Panc1 (cell line): ENCODE measurements around the gene MMP28. TPM values are rescaled to one million over a fixed set of nuclear protein-coding genes. Genes with fewer than 3 reads are reported as not detected.

Source experiments
- ATAC-seq: fragments of 200-7000 bp; cut with Tn5 transposase; 2 replicates; pipeline ENCODE4 v1.9.1; 2020; ENCODE audit warnings: mild to moderate bottlenecking, moderate library complexity
- BruUV-seq: library from RNA; stranded (reverse); fragments of 400-500 nt; replicated peaks from 2 replicates; lab custom pipeline; 2021; lab: Mats Ljungman, UMichigan
- CTCF ChIA-PET: fragments of 300-600 bp; sonication (Branson Sonifier 250); formaldehyde crosslinking; loops from one replicate; lab custom pipeline; 2022; ENCODE audit warnings: antibody characterized with exemption; lab: Charles Lee
- POLR2A ChIA-PET: fragments of 300-600 bp; sonication (Branson Sonifier 250); formaldehyde crosslinking; loops from one replicate; lab custom pipeline; 2022; ENCODE audit warnings: antibody characterized with exemption; lab: Charles Lee
- DNase-seq: peaks from one replicate; pipeline ENCODE4 v3.0.0-alpha.2; 2010; ENCODE audit warnings: low read depth, low spot score
- H3K27ac ChIP-seq: 2 replicates; pipeline ENCODE4 v1.5.1; 2011; ENCODE audit warnings: mild to moderate bottlenecking, low read length, inconsistent platforms
- H3K27me3 ChIP-seq: fragments of 200-500 bp; sonication (Bioruptor generic); 2 replicates; pipeline ENCODE4 v1.6.0; 2014; ENCODE audit warnings: low read length, inconsistent platforms; ENCODE audit not compliant: control insufficient read depth, insufficient read depth
- H3K36me3 ChIP-seq: fragments of 200-500 bp; sonication (Bioruptor generic); 2 replicates; pipeline ENCODE4 v1.5.1; 2014; ENCODE audit warnings: inconsistent platforms, mild to moderate bottlenecking, low read length, moderate library complexity; ENCODE audit not compliant: control insufficient read depth, insufficient read depth
- H3K4me1 ChIP-seq: 2 replicates; pipeline ENCODE4 v1.5.1; 2011; ENCODE audit warnings: inconsistent platforms, mild to moderate bottlenecking, low read length, moderate library complexity; ENCODE audit not compliant: control insufficient read depth, insufficient read depth
- H3K4me3 ChIP-seq, 2 experiments: 2 replicates each; pipeline ENCODE4 v1.5.1; 2011 to 2012; ENCODE audit warnings: low read depth in 2 of 2, low read length in 2 of 2, mild to moderate bottlenecking in 2 of 2, inconsistent platforms in 1 of 2, moderate library complexity in 1 of 2
- H3K9me3 ChIP-seq: fragments of 200-500 bp; sonication (Bioruptor generic); 2 replicates; pipeline ENCODE4 v1.5.1; 2014; ENCODE audit warnings: low read depth, mild to moderate bottlenecking, inconsistent platforms, low read length, moderate library complexity; ENCODE audit not compliant: control insufficient read depth, insufficient read depth
- POLR2AphosphoS5 ChIP-seq: IDR thresholded peaks from 2 replicates; pipeline ENCODE4 v1.6.1; 2012; ENCODE audit warnings: mild to moderate bottlenecking, low read depth, low read length, moderate library complexity
- SIN3A ChIP-seq: IDR thresholded peaks from 2 replicates; pipeline ENCODE4 v1.6.1; 2012; ENCODE audit warnings: low read depth, mild to moderate bottlenecking, low read length, moderate library complexity, borderline replicate concordance; ENCODE audit not compliant: insufficient read depth
- TCF7L2 ChIP-seq: IDR thresholded peaks from 2 replicates; pipeline ENCODE4 v1.6.1; 2011; ENCODE audit warnings: mild to moderate bottlenecking, low read depth, low read length, inconsistent platforms
- in situ Hi-C: cut with HindIII; loops from 2 replicates; pipeline ENCODE4 v1.10.0; 2016; ENCODE audit warnings: low sequenced_read_pairs, low pct_unique_long_range_greater_than_20kb
- intact Hi-C: fragments of 100-400 bp; cut with micrococcal nuclease; formaldehyde crosslinking; loops from one replicate; pipeline ENCODE4 v1.10.0; 2022; ENCODE audit not compliant: unreplicated experiment
- total RNA-seq: library from RNA; stranded (reverse); gene quantifications from one replicate; pipeline ENCODE4 v1.2.1, GENCODE V29; 2021; ENCODE audit not compliant: unreplicated experiment
- TF ChIP-seq, protein P1 (sequence below): fragments of 450-650 bp; IDR thresholded peaks from 2 replicates; pipeline ENCODE4 v1.5.1; 2017; ENCODE audit warnings: mild to moderate bottlenecking
- TF ChIP-seq, protein P2 (sequence below), 2 experiments: IDR thresholded peaks; 2 replicates each; pipeline ENCODE4 v1.6.1; 2011 to 2012; ENCODE audit warnings: low read depth in 2 of 2, control low read depth in 1 of 2, low read length in 1 of 2, mild to moderate bottlenecking in 1 of 2, moderate library complexity in 1 of 2; ENCODE audit not compliant: insufficient read depth in 1 of 2

Gene MMP28
- total RNA-seq, 1 experiment from 2014 or later, result 1.6 TPM

DNA sequence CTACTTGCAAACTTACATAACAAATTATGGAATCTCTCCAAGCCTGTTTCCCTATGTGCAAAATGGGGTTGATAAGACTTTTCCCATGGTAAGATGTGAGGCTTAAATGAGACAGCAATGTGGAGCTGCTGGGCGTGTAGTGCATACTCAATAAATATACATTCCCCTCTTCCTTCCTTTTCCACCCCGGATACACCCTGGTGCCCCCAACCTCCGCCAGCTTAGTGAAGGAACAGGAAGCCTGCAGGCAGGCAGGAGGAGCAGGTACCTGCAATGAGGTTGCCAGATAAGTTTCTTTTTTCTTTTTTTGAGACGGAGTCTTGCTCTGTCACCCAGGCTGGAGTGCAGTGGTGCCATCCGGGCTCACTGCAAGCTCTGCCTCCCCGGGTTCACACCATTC lies 19.9 kb downstream of the MMP28 start:
- no TSS peak for BruUV-seq
- Histone ChIP-seq H3K27me3 (no peaks in the 10 kb centered on the region), H3K9me3 (no peaks in the 10 kb centered on the region), H3K4me1 (0 out of 2 replicates have a peak, but pooled peaks cover 7% of the 10 kb centered on the region), H3K27ac (no peak overlapping the region), H3K4me3 (no peak overlapping the region), H3K36me3 (no peaks in the 10 kb centered on the region)
- ATAC-seq, result no peak
- POLR2A ChIA-PET, result interaction anchor here (0.6 to 0.7 kb wide), 2 partner anchors 11 to 32 kb away, joined by 3 to 8 read pairs; no protein-coding TSS in a partner anchor
- in situ Hi-C loops (no loop called here), intact Hi-C loops (no loop called here)
- no peak for DNase-seq
- CTCF ChIA-PET, result no interaction called here
- no peak for TF ChIP-seq TCF7L2
- no peak for TF ChIP-seq POLR2AphosphoS5
- TF ChIP-seq, protein P1, sequence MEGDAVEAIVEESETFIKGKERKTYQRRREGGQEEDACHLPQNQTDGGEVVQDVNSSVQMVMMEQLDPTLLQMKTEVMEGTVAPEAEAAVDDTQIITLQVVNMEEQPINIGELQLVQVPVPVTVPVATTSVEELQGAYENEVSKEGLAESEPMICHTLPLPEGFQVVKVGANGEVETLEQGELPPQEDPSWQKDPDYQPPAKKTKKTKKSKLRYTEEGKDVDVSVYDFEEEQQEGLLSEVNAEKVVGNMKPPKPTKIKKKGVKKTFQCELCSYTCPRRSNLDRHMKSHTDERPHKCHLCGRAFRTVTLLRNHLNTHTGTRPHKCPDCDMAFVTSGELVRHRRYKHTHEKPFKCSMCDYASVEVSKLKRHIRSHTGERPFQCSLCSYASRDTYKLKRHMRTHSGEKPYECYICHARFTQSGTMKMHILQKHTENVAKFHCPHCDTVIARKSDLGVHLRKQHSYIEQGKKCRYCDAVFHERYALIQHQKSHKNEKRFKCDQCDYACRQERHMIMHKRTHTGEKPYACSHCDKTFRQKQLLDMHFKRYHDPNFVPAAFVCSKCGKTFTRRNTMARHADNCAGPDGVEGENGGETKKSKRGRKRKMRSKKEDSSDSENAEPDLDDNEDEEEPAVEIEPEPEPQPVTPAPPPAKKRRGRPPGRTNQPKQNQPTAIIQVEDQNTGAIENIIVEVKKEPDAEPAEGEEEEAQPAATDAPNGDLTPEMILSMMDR, result no peak
- TF ChIP-seq SIN3A, result no peak
- TF ChIP-seq, protein P2, sequence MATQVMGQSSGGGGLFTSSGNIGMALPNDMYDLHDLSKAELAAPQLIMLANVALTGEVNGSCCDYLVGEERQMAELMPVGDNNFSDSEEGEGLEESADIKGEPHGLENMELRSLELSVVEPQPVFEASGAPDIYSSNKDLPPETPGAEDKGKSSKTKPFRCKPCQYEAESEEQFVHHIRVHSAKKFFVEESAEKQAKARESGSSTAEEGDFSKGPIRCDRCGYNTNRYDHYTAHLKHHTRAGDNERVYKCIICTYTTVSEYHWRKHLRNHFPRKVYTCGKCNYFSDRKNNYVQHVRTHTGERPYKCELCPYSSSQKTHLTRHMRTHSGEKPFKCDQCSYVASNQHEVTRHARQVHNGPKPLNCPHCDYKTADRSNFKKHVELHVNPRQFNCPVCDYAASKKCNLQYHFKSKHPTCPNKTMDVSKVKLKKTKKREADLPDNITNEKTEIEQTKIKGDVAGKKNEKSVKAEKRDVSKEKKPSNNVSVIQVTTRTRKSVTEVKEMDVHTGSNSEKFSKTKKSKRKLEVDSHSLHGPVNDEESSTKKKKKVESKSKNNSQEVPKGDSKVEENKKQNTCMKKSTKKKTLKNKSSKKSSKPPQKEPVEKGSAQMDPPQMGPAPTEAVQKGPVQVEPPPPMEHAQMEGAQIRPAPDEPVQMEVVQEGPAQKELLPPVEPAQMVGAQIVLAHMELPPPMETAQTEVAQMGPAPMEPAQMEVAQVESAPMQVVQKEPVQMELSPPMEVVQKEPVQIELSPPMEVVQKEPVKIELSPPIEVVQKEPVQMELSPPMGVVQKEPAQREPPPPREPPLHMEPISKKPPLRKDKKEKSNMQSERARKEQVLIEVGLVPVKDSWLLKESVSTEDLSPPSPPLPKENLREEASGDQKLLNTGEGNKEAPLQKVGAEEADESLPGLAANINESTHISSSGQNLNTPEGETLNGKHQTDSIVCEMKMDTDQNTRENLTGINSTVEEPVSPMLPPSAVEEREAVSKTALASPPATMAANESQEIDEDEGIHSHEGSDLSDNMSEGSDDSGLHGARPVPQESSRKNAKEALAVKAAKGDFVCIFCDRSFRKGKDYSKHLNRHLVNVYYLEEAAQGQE (IDR thresholded peaks at IDR 0.05; ENCODE audit: insufficient read depth in 1 of 2, low read depth in 2 of 2, low read length in 1 of 2), result no peak

- ChIA-PET CTCF (no interaction called here), POLR2A (interaction anchor here (0.6 kb wide), 1 partner anchor 35 kb away, joined by 3 read pairs; no protein-coding TSS in a partner anchor)
- 0 out of 2 replicates have a peak, but pooled peaks cover 7% of the 10 kb centered on the region for H3K4me1 ChIP-seq
- H3K36me3 ChIP-seq, result no peaks in the 10 kb centered on the region
- H3K27ac ChIP-seq, result no peak overlapping the region
- no peaks in the 10 kb centered on the region for H3K27me3 ChIP-seq
- ATAC-seq (no peak), DNase-seq (no peak)
- no TSS peak for BruUV-seq
- TF ChIP-seq, protein P1, result no peak
- no peak for TF ChIP-seq TCF7L2
- TF ChIP-seq, protein P2 (IDR thresholded peaks at IDR 0.05; ENCODE audit: insufficient read depth in 1 of 2, low read depth in 2 of 2, low read length in 1 of 2), result no peak
- no peak for TF ChIP-seq SIN3A
- TF ChIP-seq POLR2AphosphoS5, result no peak
- no peak overlapping the region for H3K4me3 ChIP-seq
- in situ Hi-C loops (no loop called here), intact Hi-C loops (no loop called here)
- H3K9me3 ChIP-seq, result no peaks in the 10 kb centered on the region
Measured at GRCh38 chr17:35775039-35775438, 20.4 kb downstream of the MMP28 start.
